Osteoblast (primary cell): ENCODE measurements around the gene LIPK. TPM values are rescaled to one million over a fixed set of nuclear protein-coding genes. Genes with fewer than 3 reads are reported as not detected.
A peak's percentile ranks its signal among the peaks of the same experiment; 100 is the strongest.

Experiments used
- DNase-seq: peaks from one replicate; pipeline ENCODE4 v3.0.0; 2011; ENCODE audit warnings: low spot score, mixed read lengths; ENCODE audit not compliant: insufficient read length; ENCODE audit errors: missing footprints
- H2AFZ ChIP-seq: 2 replicates; pipeline ENCODE4 v1.6.0; 2011; ENCODE audit warnings: mild to moderate bottlenecking, low read length
- H3K27ac ChIP-seq: 2 replicates; pipeline ENCODE4 v1.5.1; 2011; ENCODE audit warnings: mild to moderate bottlenecking, low read depth, low read length, moderate library complexity
- H3K27me3 ChIP-seq: 2 replicates; pipeline ENCODE4 v1.6.0; 2012; ENCODE audit warnings: mild to moderate bottlenecking, control low read depth, inconsistent platforms, low read length, moderate library complexity; ENCODE audit not compliant: insufficient read depth
- H3K36me3 ChIP-seq: 2 replicates; pipeline ENCODE4 v1.5.1; 2011; ENCODE audit warnings: mild to moderate bottlenecking, low read length, control low read depth, moderate library complexity; ENCODE audit not compliant: insufficient read depth
- H3K4me1 ChIP-seq: 2 replicates; pipeline ENCODE4 v1.5.1; 2011; ENCODE audit warnings: mild to moderate bottlenecking, low read length, control low read depth, moderate library complexity; ENCODE audit not compliant: insufficient read depth
- H3K4me2 ChIP-seq: 2 replicates; pipeline ENCODE4 v1.6.0; 2011; ENCODE audit warnings: mild to moderate bottlenecking, low read length; ENCODE audit not compliant: insufficient read depth
- H3K4me3 ChIP-seq: fragments of 200-600 bp; sonication (generic); 3 replicates; pipeline ENCODE4 v1.5.1; 2012; ENCODE audit warnings: mild to moderate bottlenecking, low read length, inconsistent platforms; ENCODE audit not compliant: insufficient read depth
- H3K79me2 ChIP-seq: 2 replicates; pipeline ENCODE4 v1.6.0; 2012; ENCODE audit warnings: mild to moderate bottlenecking, low read length, control low read depth, inconsistent platforms; ENCODE audit not compliant: insufficient read depth
- H3K9me3 ChIP-seq: 2 replicates; pipeline ENCODE4 v1.5.1; 2011; ENCODE audit warnings: low read depth, low read length, control low read depth
- H4K20me1 ChIP-seq: 2 replicates; pipeline ENCODE4 v1.6.0; 2012; ENCODE audit warnings: mild to moderate bottlenecking, low read length, control low read depth; ENCODE audit not compliant: insufficient read depth
- total RNA-seq: library from RNA; depleted of rRNA; stranded (reverse); fragments of >200 nt; gene quantifications from 2 replicates; pipeline ENCODE4 v1.2.3, GENCODE V29; 2012
- TF ChIP-seq, protein P1 (sequence below): IDR thresholded peaks from 2 replicates; pipeline ENCODE4 v1.5.1; 2011; ENCODE audit warnings: mild to moderate bottlenecking, low read depth, low read length, moderate library complexity; ENCODE audit errors: extremely low read depth

The LIPK gene
- total RNA-seq, 1 donor, result not detected

DNA sequence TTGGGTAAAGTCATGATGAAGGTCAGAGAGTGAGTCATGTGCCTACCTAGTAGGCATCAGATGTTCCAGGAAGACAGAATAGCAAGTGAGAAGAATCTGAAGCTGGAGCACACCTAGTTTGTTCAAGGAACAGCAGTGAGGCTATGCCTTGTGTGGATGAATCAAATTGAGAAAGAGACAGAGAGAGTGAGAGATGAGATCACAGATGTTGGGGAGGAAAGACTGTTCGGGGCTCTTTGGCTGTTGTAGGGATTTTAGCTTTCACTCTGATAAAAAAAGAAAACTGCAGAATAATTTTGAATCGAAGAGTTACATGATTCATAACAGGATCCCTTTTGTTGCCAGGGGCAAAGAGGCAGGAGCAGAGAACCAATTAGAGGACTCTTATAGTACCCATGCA is 35.6 kb upstream of the LIPK start:
- H3K4me3 ChIP-seq, result no peak overlapping the region
- H2AFZ ChIP-seq, result peak overlapping the region; percentile 30
- no peaks in the 10 kb centered on the region for H3K4me1 ChIP-seq
- no peak for DNase-seq
- H3K9me3 ChIP-seq, result no peaks in the 10 kb centered on the region
- no peaks in the 10 kb centered on the region for H4K20me1 ChIP-seq
- TF ChIP-seq, protein P1, sequence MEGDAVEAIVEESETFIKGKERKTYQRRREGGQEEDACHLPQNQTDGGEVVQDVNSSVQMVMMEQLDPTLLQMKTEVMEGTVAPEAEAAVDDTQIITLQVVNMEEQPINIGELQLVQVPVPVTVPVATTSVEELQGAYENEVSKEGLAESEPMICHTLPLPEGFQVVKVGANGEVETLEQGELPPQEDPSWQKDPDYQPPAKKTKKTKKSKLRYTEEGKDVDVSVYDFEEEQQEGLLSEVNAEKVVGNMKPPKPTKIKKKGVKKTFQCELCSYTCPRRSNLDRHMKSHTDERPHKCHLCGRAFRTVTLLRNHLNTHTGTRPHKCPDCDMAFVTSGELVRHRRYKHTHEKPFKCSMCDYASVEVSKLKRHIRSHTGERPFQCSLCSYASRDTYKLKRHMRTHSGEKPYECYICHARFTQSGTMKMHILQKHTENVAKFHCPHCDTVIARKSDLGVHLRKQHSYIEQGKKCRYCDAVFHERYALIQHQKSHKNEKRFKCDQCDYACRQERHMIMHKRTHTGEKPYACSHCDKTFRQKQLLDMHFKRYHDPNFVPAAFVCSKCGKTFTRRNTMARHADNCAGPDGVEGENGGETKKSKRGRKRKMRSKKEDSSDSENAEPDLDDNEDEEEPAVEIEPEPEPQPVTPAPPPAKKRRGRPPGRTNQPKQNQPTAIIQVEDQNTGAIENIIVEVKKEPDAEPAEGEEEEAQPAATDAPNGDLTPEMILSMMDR, result no peak
- no peak overlapping the region for H3K4me2 ChIP-seq
- no peaks in the 10 kb centered on the region for H3K36me3 ChIP-seq
- H3K79me2 ChIP-seq, result no peaks in the 10 kb centered on the region
- H3K27ac ChIP-seq, result no peak overlapping the region
- no peaks in the 10 kb centered on the region for H3K27me3 ChIP-seq

DNA sequence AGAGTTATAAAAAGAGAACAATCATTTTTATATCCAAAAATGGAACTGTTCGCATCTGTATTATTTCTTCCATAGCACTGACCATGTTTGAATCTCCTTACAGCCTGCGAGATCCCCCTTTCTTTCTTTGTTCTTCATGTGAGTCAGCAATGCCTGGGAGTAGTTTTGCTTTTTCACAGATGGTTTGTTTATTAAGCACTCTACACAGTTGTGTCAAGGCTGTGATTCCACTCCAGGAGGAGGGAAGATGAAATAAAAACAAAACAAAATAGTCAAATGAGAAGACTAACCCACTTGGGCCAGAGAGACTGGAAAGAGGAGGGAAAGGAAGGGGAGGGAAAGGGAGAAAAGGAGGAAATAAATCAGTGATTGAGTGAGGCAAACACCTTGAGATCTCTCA is 34.0 kb upstream of the LIPK start:
- Histone ChIP-seq H3K27me3 (no peaks in the 10 kb centered on the region), H3K4me2 (no peak overlapping the region), H3K4me3 (no peak overlapping the region), H3K27ac (no peak overlapping the region), H3K4me1 (no peaks in the 10 kb centered on the region), H4K20me1 (no peaks in the 10 kb centered on the region), H3K36me3 (no peaks in the 10 kb centered on the region), H2AFZ (peak overlapping the region; percentile 76), H3K79me2 (no peaks in the 10 kb centered on the region), H3K9me3 (no peaks in the 10 kb centered on the region)
- DNase-seq, result no peak
- TF ChIP-seq, protein P1, result no peak

DNA sequence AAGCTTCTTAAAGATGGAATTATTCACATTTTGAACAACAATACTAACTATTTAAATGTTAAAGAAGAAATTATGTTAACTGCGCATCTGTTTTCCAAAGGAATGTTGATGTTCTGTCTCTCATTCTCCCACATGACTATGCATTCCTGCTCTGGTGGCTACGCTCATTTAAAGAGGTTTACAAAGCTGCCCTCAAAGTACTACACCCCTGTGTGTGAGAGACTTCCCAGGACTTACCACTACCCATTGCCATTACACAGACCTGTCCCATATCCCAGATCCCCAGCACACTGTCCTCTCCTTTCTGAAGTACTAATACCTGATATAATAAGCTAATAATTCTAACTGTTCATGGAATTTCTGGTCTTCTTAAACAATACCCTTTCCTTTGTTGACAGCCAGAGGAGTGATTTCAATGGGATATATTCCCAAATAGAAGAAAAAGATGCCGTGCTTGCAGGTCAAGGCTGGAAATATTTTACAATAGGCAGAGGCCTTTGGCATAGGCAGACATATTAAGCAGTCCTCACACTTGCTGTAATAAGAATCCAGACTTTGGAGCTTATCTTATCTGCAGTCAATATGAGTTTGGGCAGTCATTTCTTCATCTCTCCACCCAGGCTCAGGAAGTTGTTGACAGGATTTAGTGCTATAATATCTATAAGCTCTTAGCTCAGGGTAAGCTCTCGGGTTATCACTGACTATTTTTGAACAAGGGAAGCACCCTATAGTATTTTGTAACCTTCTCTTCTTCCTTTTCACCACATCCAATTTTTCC is 29.6 kb upstream of the LIPK start:
- H4K20me1 ChIP-seq, result no peaks in the 10 kb centered on the region
- no peak overlapping the region for H3K4me2 ChIP-seq
- H3K9me3 ChIP-seq, result no peaks in the 10 kb centered on the region
- TF ChIP-seq, protein P1, result no peak
- H2AFZ ChIP-seq, result no peak overlapping the region
- H3K4me1 ChIP-seq, result no peaks in the 10 kb centered on the region
- H3K27me3 ChIP-seq, result no peaks in the 10 kb centered on the region
- H3K36me3 ChIP-seq, result no peaks in the 10 kb centered on the region
- H3K4me3 ChIP-seq, result no peak overlapping the region
- H3K79me2 ChIP-seq, result no peaks in the 10 kb centered on the region
- no peak overlapping the region for H3K27ac ChIP-seq
- no peak for DNase-seq

DNA sequence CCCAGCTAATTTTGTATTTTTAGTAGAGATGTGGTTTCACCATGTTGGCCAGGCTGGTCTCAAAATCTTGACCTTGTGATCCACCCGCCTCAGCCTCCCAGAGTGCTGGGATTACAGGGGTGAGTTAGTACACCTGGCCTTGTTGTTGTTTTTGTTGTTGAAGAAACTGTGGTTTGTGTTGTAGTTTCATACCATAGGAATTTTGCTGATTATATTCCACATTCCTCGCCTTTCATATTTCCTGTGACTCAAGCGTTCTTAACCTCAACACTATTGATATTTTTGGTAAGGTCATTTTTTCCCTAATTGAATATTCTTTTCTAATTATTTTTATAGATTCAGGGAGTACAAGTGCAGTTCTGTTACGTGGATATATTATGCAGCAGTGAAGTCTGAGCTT is 25.1 kb upstream of the LIPK start:
- H3K4me3 ChIP-seq, result no peak overlapping the region
- no peaks in the 10 kb centered on the region for H3K27me3 ChIP-seq
- no peaks in the 10 kb centered on the region for H3K79me2 ChIP-seq
- DNase-seq, result no peak
- H3K27ac ChIP-seq, result no peak overlapping the region
- peaks cover 8% of the 10 kb centered on the region for H3K4me1 ChIP-seq
- TF ChIP-seq, protein P1, result no peak
- no peak overlapping the region for H2AFZ ChIP-seq
- H3K36me3 ChIP-seq, result no peaks in the 10 kb centered on the region
- H3K9me3 ChIP-seq, result no peaks in the 10 kb centered on the region
- H3K4me2 ChIP-seq, result no peak overlapping the region
- no peaks in the 10 kb centered on the region for H4K20me1 ChIP-seq
